Measurements from ENCODE around the gene AUNIP. TPM values are rescaled to one million over a fixed set of nuclear protein-coding genes. Genes with fewer than 3 reads are reported as not detected.

Gene AUNIP
- total RNA-seq, 1 experiment from 2014 or later = 12.1 TPM

GRCh38 chr1:25834894-25835293, 24.4 kb downstream of the AUNIP start:
- TF ChIP-seq, protein P1, sequence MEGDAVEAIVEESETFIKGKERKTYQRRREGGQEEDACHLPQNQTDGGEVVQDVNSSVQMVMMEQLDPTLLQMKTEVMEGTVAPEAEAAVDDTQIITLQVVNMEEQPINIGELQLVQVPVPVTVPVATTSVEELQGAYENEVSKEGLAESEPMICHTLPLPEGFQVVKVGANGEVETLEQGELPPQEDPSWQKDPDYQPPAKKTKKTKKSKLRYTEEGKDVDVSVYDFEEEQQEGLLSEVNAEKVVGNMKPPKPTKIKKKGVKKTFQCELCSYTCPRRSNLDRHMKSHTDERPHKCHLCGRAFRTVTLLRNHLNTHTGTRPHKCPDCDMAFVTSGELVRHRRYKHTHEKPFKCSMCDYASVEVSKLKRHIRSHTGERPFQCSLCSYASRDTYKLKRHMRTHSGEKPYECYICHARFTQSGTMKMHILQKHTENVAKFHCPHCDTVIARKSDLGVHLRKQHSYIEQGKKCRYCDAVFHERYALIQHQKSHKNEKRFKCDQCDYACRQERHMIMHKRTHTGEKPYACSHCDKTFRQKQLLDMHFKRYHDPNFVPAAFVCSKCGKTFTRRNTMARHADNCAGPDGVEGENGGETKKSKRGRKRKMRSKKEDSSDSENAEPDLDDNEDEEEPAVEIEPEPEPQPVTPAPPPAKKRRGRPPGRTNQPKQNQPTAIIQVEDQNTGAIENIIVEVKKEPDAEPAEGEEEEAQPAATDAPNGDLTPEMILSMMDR (IDR thresholded peaks at IDR 0.05 in 2 of 3, conservative IDR thresholded peaks at IDR 0.05 in 1 of 3; ENCODE audit: borderline replicate concordance in 1 of 3, insufficient read depth in 1 of 3, low read depth in 2 of 3, low read length in 2 of 3) = no peak
- TF ChIP-seq ATF3 (IDR thresholded peaks at IDR 0.05) (no peak), CBX3 (IDR thresholded peaks at IDR 0.05; ENCODE audit: low read depth) (no peak), EZH2phosphoT487 (IDR thresholded peaks at IDR 0.05; ENCODE audit: borderline replicate concordance) (no peak), SP1 (IDR thresholded peaks at IDR 0.05; ENCODE audit: low read depth) (no peak)
- no peak overlapping the region for H3K4me3 ChIP-seq (replicated peaks in 1 of 2; ENCODE audit: low read depth in 1 of 2, low read length in 2 of 2)
- H3K4me1 ChIP-seq (ENCODE audit: control insufficient read depth in 1 of 2, insufficient read depth in 2 of 2, low read length in 2 of 2) = peaks cover 0 to 3% of the 10 kb centered on the region in 2 experiments; a peak in 1 of 4 replicates
- DNase-seq (ENCODE audit: low read depth, low spot score) = no peak
- ChIA-PET POLR2A (no interaction called here), RAD21 (ENCODE audit: low non-redundant PET in 1 of 2, low total read pairs in 2 of 2, uncharacterized antibody in 2 of 2, unreplicated experiment in 2 of 2) (no interaction called here), CTCF (no interaction called here)
- H4K20me1 ChIP-seq (ENCODE audit: insufficient read depth) = no peaks in the 10 kb centered on the region; the same call in 1 of the 2 replicates
- H3K36me3 ChIP-seq (ENCODE audit: control insufficient read depth in 1 of 2, insufficient read depth in 2 of 2, low read length in 2 of 2) = peaks cover 38 to 43% of the 10 kb centered on the region in 2 experiments
- H3K79me2 ChIP-seq (ENCODE audit: insufficient read depth, low read length) = peaks cover 77% of the 10 kb centered on the region
- no peaks in the 10 kb centered on the region for H3K9me2 ChIP-seq (ENCODE audit: insufficient read depth)
- no peak overlapping the region for H3K27ac ChIP-seq (ENCODE audit: low read depth, low read length)
- no TSS peak for BruUV-seq (replicated peaks)
- no peaks in the 10 kb centered on the region for H3K27me3 ChIP-seq (ENCODE audit: insufficient read depth, low read length)
- ATAC-seq = no peak
- H2AFZ ChIP-seq (ENCODE audit: low read depth, low read length, poor library complexity, severe bottlenecking) = no peak overlapping the region
- no peak overlapping the region for H3K4me2 ChIP-seq (ENCODE audit: low read length)
- no peak overlapping the region for H3K9ac ChIP-seq (ENCODE audit: low read length)
- intact Hi-C loops (cut with micrococcal nuclease) = no loop called here
- H3K9me3 ChIP-seq (ENCODE audit: control insufficient read depth in 1 of 2, insufficient read depth in 1 of 2, low read depth in 1 of 2, low read length in 2 of 2) = no peaks in the 10 kb centered on the region

GRCh38 chr1:25833158-25833557, 26.1 kb downstream of the AUNIP start:
- Histone ChIP-seq H3K4me1 (ENCODE audit: control insufficient read depth in 1 of 2, insufficient read depth in 2 of 2, low read length in 2 of 2) (peaks cover 0 to 3% of the 10 kb centered on the region in 2 experiments; a peak in 1 of 4 replicates), H3K4me3 (replicated peaks in 1 of 2; ENCODE audit: low read depth in 1 of 2, low read length in 2 of 2) (no peak overlapping the region), H3K9ac (ENCODE audit: low read length) (no peak overlapping the region), H3K79me2 (ENCODE audit: insufficient read depth, low read length) (peaks cover 60% of the 10 kb centered on the region), H3K27me3 (ENCODE audit: insufficient read depth, low read length) (no peaks in the 10 kb centered on the region), H4K20me1 (ENCODE audit: insufficient read depth) (no peaks in the 10 kb centered on the region; the same call in 1 of the 2 replicates), H2AFZ (ENCODE audit: low read depth, low read length, poor library complexity, severe bottlenecking) (no peak overlapping the region), H3K36me3 (ENCODE audit: control insufficient read depth in 1 of 2, insufficient read depth in 2 of 2, low read length in 2 of 2) (peaks cover 50 to 59% of the 10 kb centered on the region in 2 experiments), H3K9me3 (ENCODE audit: control insufficient read depth in 1 of 2, insufficient read depth in 1 of 2, low read depth in 1 of 2, low read length in 2 of 2) (no peaks in the 10 kb centered on the region), H3K4me2 (ENCODE audit: low read length) (no peak overlapping the region), H3K9me2 (ENCODE audit: insufficient read depth) (no peaks in the 10 kb centered on the region), H3K27ac (ENCODE audit: low read depth, low read length) (no peak overlapping the region)
- BruUV-seq (replicated peaks) = no TSS peak
- no peak for TF ChIP-seq SIN3A (IDR thresholded peaks at IDR 0.05; ENCODE audit: low read depth)
- TF ChIP-seq JUND (IDR thresholded peaks at IDR 0.05) = no peak
- TF ChIP-seq RAD21 (IDR thresholded peaks at IDR 0.05; ENCODE audit: low read depth) = no peak
- no peak for TF ChIP-seq ZNF274 (IDR thresholded peaks at IDR 0.05; ENCODE audit: low read depth, low read length)
- no peak for TF ChIP-seq EZH2phosphoT487 (IDR thresholded peaks at IDR 0.05; ENCODE audit: borderline replicate concordance)
- TF ChIP-seq POLR2A (IDR thresholded peaks at IDR 0.05; ENCODE audit: borderline replicate concordance, extremely low read depth, insufficient read depth, insufficient read length) = no peak
- TF ChIP-seq, protein P2, sequence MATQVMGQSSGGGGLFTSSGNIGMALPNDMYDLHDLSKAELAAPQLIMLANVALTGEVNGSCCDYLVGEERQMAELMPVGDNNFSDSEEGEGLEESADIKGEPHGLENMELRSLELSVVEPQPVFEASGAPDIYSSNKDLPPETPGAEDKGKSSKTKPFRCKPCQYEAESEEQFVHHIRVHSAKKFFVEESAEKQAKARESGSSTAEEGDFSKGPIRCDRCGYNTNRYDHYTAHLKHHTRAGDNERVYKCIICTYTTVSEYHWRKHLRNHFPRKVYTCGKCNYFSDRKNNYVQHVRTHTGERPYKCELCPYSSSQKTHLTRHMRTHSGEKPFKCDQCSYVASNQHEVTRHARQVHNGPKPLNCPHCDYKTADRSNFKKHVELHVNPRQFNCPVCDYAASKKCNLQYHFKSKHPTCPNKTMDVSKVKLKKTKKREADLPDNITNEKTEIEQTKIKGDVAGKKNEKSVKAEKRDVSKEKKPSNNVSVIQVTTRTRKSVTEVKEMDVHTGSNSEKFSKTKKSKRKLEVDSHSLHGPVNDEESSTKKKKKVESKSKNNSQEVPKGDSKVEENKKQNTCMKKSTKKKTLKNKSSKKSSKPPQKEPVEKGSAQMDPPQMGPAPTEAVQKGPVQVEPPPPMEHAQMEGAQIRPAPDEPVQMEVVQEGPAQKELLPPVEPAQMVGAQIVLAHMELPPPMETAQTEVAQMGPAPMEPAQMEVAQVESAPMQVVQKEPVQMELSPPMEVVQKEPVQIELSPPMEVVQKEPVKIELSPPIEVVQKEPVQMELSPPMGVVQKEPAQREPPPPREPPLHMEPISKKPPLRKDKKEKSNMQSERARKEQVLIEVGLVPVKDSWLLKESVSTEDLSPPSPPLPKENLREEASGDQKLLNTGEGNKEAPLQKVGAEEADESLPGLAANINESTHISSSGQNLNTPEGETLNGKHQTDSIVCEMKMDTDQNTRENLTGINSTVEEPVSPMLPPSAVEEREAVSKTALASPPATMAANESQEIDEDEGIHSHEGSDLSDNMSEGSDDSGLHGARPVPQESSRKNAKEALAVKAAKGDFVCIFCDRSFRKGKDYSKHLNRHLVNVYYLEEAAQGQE (IDR thresholded peaks at IDR 0.05; ENCODE audit: low read depth) = no peak
- TF ChIP-seq POLR2AphosphoS5 (IDR thresholded peaks at IDR 0.05; ENCODE audit: low read depth, low read length) = no peak
- no peak for TF ChIP-seq TCF7L2 (IDR thresholded peaks at IDR 0.05; ENCODE audit: borderline replicate concordance, extremely low read depth, insufficient read depth, insufficient read length)
- ChIA-PET POLR2A (no interaction called here), RAD21 (ENCODE audit: low non-redundant PET in 1 of 2, low total read pairs in 2 of 2, uncharacterized antibody in 2 of 2, unreplicated experiment in 2 of 2) (no interaction called here), CTCF (no interaction called here)
- DNase-seq (ENCODE audit: low read depth, low spot score) (no peak), ATAC-seq (no peak)
- intact Hi-C loops (cut with micrococcal nuclease) = no loop called here

Data from HCT116 (cell line).